MM.1S (cell line): ENCODE data around the gene HPCAL1.

Experiments used
- DNase-seq: peaks from one replicate; pipeline ENCODE4 v3.0.0-alpha.2; 2015
- H2AFZ ChIP-seq: fragments of 300-600 bp; sonication (generic); 2 replicates; pipeline ENCODE4 v1.6.0; 2016; ENCODE audit warnings: antibody characterized with exemption, low read length
- H3F3A ChIP-seq: fragments of 300-600 bp; sonication (generic); 2 replicates; pipeline ENCODE4 v1.6.1; 2016; ENCODE audit warnings: mild to moderate bottlenecking, antibody characterized with exemption, low read length, moderate library complexity, mixed read lengths; ENCODE audit not compliant: insufficient read depth
- H3K27ac ChIP-seq: fragments of 300-600 bp; sonication (generic); 2 replicates; pipeline ENCODE4 v1.5.1; 2016; ENCODE audit warnings: mild to moderate bottlenecking, low read length
- H3K27me3 ChIP-seq: fragments of 300-600 bp; sonication (generic); replicated peaks from 2 replicates; pipeline ENCODE4 v1.6.0; 2016; ENCODE audit warnings: low read length; ENCODE audit not compliant: insufficient read depth
- H3K36me3 ChIP-seq: fragments of 300-600 bp; sonication (generic); replicated peaks from 2 replicates; pipeline ENCODE4 v1.6.1; 2016; ENCODE audit warnings: mild to moderate bottlenecking, low read length, mixed read lengths; ENCODE audit not compliant: insufficient read depth
- H3K4me1 ChIP-seq: fragments of 300-600 bp; sonication (generic); 2 replicates; pipeline ENCODE4 v1.6.1; 2016; ENCODE audit warnings: low read length, mixed read lengths
- H3K4me2 ChIP-seq: fragments of 300-600 bp; sonication (generic); 2 replicates; pipeline ENCODE4 v1.6.0; 2016; ENCODE audit warnings: low read depth, low read length
- H3K4me3 ChIP-seq: fragments of 300-600 bp; sonication (generic); 2 replicates; pipeline ENCODE4 v1.5.1; 2016; ENCODE audit warnings: low read length, mixed read lengths
- H3K79me2 ChIP-seq: fragments of 300-600 bp; sonication (generic); 2 replicates; pipeline ENCODE4 v1.6.1; 2016; ENCODE audit warnings: mixed run types, low read length, mixed read lengths
- H3K9ac ChIP-seq: fragments of 300-600 bp; sonication (generic); 2 replicates; pipeline ENCODE4 v1.6.1; 2016; ENCODE audit warnings: low read length, mixed read lengths
- H3K9me2 ChIP-seq: fragments of 300-600 bp; sonication (generic); replicated peaks from 2 replicates; pipeline ENCODE4 v1.6.1; 2016; ENCODE audit warnings: mild to moderate bottlenecking, low read length, mixed read lengths; ENCODE audit not compliant: insufficient read depth
- H3K9me3 ChIP-seq: fragments of 300-600 bp; sonication (generic); replicated peaks from 2 replicates; pipeline ENCODE4 v1.6.1; 2016; ENCODE audit warnings: mild to moderate bottlenecking, low read length, mixed read lengths; ENCODE audit not compliant: insufficient read depth
- H4K20me1 ChIP-seq: fragments of 300-600 bp; sonication (generic); 2 replicates; pipeline ENCODE4 v1.6.1; 2016; ENCODE audit warnings: mild to moderate bottlenecking, low read length, moderate library complexity, mixed read lengths; ENCODE audit not compliant: insufficient read depth
- EZH2 ChIP-seq: fragments of 300-600 bp; sonication (generic); optimal IDR thresholded peaks from 2 replicates; pipeline ENCODE3; 2017; ENCODE audit warnings: low read depth, mild to moderate bottlenecking, antibody characterized with exemption, low read length, mixed read lengths
- EZH2phosphoT487 ChIP-seq: fragments of 300-600 bp; sonication (generic); IDR thresholded peaks from 2 replicates; pipeline ENCODE4 v1.6.1; 2018; ENCODE audit warnings: antibody characterized with exemption, low read length
- TF ChIP-seq, protein P1 (sequence below): fragments of 300-600 bp; sonication (generic); IDR thresholded peaks from 2 replicates; pipeline ENCODE4 v1.5.1; 2016; ENCODE audit warnings: antibody characterized with exemption, low read length, mixed read lengths

The HPCAL1 gene

DNA sequence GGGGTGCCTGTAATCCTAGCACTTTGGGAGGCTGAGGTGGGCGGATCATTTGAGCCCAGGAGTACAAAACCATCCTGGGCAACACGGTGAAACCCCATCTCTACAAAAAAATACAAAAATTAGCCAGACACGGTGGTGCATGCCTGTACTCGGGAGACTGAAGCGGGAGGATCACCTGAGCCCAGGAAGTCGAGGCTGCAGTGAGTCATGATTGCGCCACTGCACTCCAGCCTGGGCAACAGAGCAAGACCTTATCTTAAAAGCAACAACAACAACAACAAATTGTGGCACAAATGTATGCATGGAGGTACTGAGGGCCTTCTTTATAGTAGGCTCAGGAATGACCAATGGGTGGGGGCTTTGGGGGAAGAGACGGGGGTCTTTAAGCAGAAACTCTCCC is 38.5 kb downstream of the HPCAL1 start:
- Histone ChIP-seq H4K20me1 (peaks cover 6% of the 10 kb centered on the region; the same call in 1 of the 2 replicates), H3K4me3 (no peak overlapping the region), H3K9me2 (no peaks in the 10 kb centered on the region), H3K79me2 (peaks cover 98% of the 10 kb centered on the region), H3K36me3 (no peaks in the 10 kb centered on the region), H3K4me1 (no peaks in the 10 kb centered on the region), H2AFZ (no peak overlapping the region), H3F3A (no peaks in the 10 kb centered on the region), H3K27ac (no peak overlapping the region), H3K27me3 (no peaks in the 10 kb centered on the region), H3K9ac (no peak overlapping the region), H3K4me2 (no peak overlapping the region), H3K9me3 (no peaks in the 10 kb centered on the region)
- DNase-seq: no peak
- TF ChIP-seq, protein P1, sequence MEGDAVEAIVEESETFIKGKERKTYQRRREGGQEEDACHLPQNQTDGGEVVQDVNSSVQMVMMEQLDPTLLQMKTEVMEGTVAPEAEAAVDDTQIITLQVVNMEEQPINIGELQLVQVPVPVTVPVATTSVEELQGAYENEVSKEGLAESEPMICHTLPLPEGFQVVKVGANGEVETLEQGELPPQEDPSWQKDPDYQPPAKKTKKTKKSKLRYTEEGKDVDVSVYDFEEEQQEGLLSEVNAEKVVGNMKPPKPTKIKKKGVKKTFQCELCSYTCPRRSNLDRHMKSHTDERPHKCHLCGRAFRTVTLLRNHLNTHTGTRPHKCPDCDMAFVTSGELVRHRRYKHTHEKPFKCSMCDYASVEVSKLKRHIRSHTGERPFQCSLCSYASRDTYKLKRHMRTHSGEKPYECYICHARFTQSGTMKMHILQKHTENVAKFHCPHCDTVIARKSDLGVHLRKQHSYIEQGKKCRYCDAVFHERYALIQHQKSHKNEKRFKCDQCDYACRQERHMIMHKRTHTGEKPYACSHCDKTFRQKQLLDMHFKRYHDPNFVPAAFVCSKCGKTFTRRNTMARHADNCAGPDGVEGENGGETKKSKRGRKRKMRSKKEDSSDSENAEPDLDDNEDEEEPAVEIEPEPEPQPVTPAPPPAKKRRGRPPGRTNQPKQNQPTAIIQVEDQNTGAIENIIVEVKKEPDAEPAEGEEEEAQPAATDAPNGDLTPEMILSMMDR: no peak
- TF ChIP-seq EZH2phosphoT487 (no peak), EZH2 (no peak)

DNA sequence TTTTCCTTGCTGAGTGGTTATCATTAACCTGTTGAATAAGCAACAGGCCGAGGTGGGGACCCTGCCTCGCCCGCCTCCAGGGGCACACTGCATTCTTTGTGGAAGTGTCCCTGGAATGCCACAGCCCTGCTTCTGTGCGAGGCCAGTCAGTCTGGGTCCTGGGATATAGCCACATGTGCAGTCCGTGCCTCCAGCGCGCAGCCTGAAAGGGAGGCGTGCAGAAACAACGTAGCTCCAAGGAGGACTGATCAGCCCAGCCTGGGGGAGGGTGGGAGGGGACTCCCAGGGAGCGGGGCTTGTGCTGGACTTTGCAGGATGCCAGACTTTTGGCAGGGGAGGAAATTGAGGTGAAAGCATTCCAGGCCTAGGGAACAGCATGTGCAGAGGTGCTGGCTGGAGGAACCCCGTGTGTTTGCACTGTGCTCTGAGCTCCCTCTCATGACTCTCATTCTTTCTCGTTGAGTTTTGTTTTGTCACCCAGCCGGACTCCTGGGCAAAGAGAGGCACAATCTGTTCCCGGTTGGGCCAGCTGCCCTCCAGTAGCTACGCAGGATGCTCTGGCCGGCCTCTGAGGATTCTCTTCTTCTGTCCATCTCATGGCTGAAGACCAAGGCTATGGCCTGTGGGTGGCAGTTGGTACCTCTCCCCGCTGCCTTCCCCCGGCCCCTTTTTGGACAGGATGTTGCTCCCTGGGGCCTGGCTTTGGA is 39.7 kb downstream of the HPCAL1 start:
- H3K27ac ChIP-seq: no peak overlapping the region
- H4K20me1 ChIP-seq: peaks cover 6% of the 10 kb centered on the region; the same call in 1 of the 2 replicates
- H3K36me3 ChIP-seq: no peaks in the 10 kb centered on the region
- no peak overlapping the region for H3K4me3 ChIP-seq
- no peaks in the 10 kb centered on the region for H3K9me2 ChIP-seq
- no peak overlapping the region for H3K9ac ChIP-seq
- TF ChIP-seq EZH2phosphoT487: no peak
- no peak for TF ChIP-seq EZH2
- TF ChIP-seq, protein P1: no peak
- no peak overlapping the region for H3K4me2 ChIP-seq
- H3K79me2 ChIP-seq: peaks cover 97% of the 10 kb centered on the region
- H3K4me1 ChIP-seq: no peaks in the 10 kb centered on the region
- no peaks in the 10 kb centered on the region for H3K27me3 ChIP-seq
- no peaks in the 10 kb centered on the region for H3K9me3 ChIP-seq
- DNase-seq: no peak
- H2AFZ ChIP-seq: no peak overlapping the region
- no peaks in the 10 kb centered on the region for H3F3A ChIP-seq

DNA sequence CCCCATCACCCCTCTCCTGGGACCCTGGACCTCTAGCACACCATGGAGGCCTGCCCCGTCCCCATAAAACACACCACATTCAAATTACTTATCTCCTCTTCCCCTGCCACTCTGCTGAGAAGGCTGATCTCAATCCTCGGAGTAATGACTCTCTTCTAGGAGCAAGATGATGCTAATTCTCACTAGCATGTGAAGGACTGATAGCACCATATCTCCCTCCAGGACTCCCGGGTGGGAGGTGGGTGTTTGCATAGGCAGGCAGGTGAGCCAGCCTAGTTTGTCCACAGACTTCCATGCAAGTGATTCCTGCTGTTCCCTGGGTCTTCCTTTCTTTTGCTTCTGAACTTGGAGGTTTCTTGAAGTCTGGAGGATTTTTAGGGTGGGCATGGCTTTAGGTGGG is 40.5 kb downstream of the HPCAL1 start:
- DNase-seq: no peak
- Histone ChIP-seq H3K4me1 (no peaks in the 10 kb centered on the region), H3F3A (no peaks in the 10 kb centered on the region), H3K36me3 (no peaks in the 10 kb centered on the region), H3K27ac (no peak overlapping the region), H3K27me3 (no peaks in the 10 kb centered on the region), H3K79me2 (peaks cover 94% of the 10 kb centered on the region), H3K9me2 (no peaks in the 10 kb centered on the region), H2AFZ (no peak overlapping the region), H3K9ac (no peak overlapping the region), H4K20me1 (peaks cover 6% of the 10 kb centered on the region; the same call in 1 of the 2 replicates), H3K9me3 (no peaks in the 10 kb centered on the region), H3K4me2 (no peak overlapping the region), H3K4me3 (no peak overlapping the region)
- TF ChIP-seq EZH2phosphoT487: no peak
- TF ChIP-seq EZH2: no peak
- TF ChIP-seq, protein P1: no peak
